H9 (cell line): Measurements from ENCODE around the gene TEX48. TPM values are rescaled to one million over a fixed set of nuclear protein-coding genes. Genes with fewer than 3 reads are reported as not detected.

Experiments
- DNase-seq: peaks from one replicate; pipeline ENCODE4 v3.0.0-alpha.2; 2017
- H2AFZ ChIP-seq: one replicate; pipeline ENCODE4 v1.6.1; 2013; ENCODE audit warnings: mild to moderate bottlenecking, low read length, control low read depth, moderate library complexity
- H2AK5ac ChIP-seq: 2 replicates; pipeline ENCODE4 v1.6.1; 2013; ENCODE audit warnings: low read length, control low read depth, mixed read lengths; ENCODE audit not compliant: insufficient read length
- H2BK120ac ChIP-seq: one replicate; pipeline ENCODE4 v1.6.1; 2013; ENCODE audit warnings: low read depth, mild to moderate bottlenecking, low read length, control low read depth, inconsistent platforms; ENCODE audit not compliant: poor library complexity, severe bottlenecking
- H2BK12ac ChIP-seq: 2 replicates; pipeline ENCODE4 v1.6.1; 2013; ENCODE audit warnings: low read length, control low read depth, mixed read lengths, low read depth; ENCODE audit not compliant: insufficient read length
- H2BK15ac ChIP-seq: 2 replicates; pipeline ENCODE4 v1.6.1; 2013; ENCODE audit warnings: low read depth, low read length, control low read depth
- H2BK20ac ChIP-seq: one replicate; pipeline ENCODE4 v1.6.1; 2013; ENCODE audit warnings: low read depth, mild to moderate bottlenecking, low read length, control low read depth, inconsistent platforms; ENCODE audit not compliant: poor library complexity, severe bottlenecking
- H2BK5ac ChIP-seq: 2 replicates; pipeline ENCODE4 v1.6.1; 2013; ENCODE audit warnings: low read length, control low read depth, mixed read lengths; ENCODE audit not compliant: insufficient read length
- H3K14ac ChIP-seq: 2 replicates; pipeline ENCODE4 v1.6.1; 2013; ENCODE audit warnings: low read length, control low read depth; ENCODE audit not compliant: insufficient read depth
- H3K18ac ChIP-seq: 2 replicates; pipeline ENCODE4 v1.6.1; 2013; ENCODE audit warnings: low read depth, mild to moderate bottlenecking, mixed read lengths, low read length, control low read depth; ENCODE audit not compliant: insufficient read length
- H3K23ac ChIP-seq: 2 replicates; pipeline ENCODE4 v1.6.1; 2013; ENCODE audit warnings: low read length, control low read depth, mixed read lengths, low read depth; ENCODE audit not compliant: insufficient read length
- H3K23me2 ChIP-seq: 2 replicates; pipeline ENCODE4 v1.6.1; 2013; ENCODE audit warnings: low read depth, mild to moderate bottlenecking, mixed read lengths, low read length, control low read depth; ENCODE audit not compliant: insufficient read length, poor library complexity, severe bottlenecking
- H3K27ac ChIP-seq: 2 replicates; pipeline ENCODE4 v1.5.1; 2013; ENCODE audit warnings: low read length, control low read depth, mixed read lengths, low read depth; ENCODE audit not compliant: insufficient read length
- H3K27me3 ChIP-seq: 2 replicates; pipeline ENCODE4 v1.6.1; 2013; ENCODE audit warnings: low read length, control low read depth, inconsistent platforms; ENCODE audit not compliant: insufficient read depth
- H3K4ac ChIP-seq: 2 replicates; pipeline ENCODE4 v1.6.1; 2013; ENCODE audit warnings: low read depth, mild to moderate bottlenecking, control low read depth, inconsistent platforms, low read length, moderate library complexity
- H3K4me1 ChIP-seq: 2 replicates; pipeline ENCODE4 v1.6.1; 2013; ENCODE audit warnings: low read length, control low read depth, inconsistent platforms; ENCODE audit not compliant: insufficient read depth
- H3K4me2 ChIP-seq: 2 replicates; pipeline ENCODE4 v1.6.1; 2013; ENCODE audit warnings: low read length, control low read depth, mixed read lengths; ENCODE audit not compliant: insufficient read length, insufficient read depth
- H3K56ac ChIP-seq: 2 replicates; pipeline ENCODE4 v1.6.1; 2013; ENCODE audit warnings: low read depth, mild to moderate bottlenecking, mixed read lengths, low read length, control low read depth; ENCODE audit not compliant: insufficient read length
- H3K79me1 ChIP-seq: 2 replicates; pipeline ENCODE4 v1.6.1; 2013; ENCODE audit warnings: low read depth, mild to moderate bottlenecking, moderate library complexity, low read length, control low read depth, inconsistent platforms; ENCODE audit not compliant: insufficient read depth, poor library complexity, severe bottlenecking
- H3K79me2 ChIP-seq: 2 replicates; pipeline ENCODE4 v1.6.1; 2013; ENCODE audit warnings: low read length, control low read depth, inconsistent platforms; ENCODE audit not compliant: insufficient read depth
- H3K9ac ChIP-seq: 2 replicates; pipeline ENCODE4 v1.6.1; 2013; ENCODE audit warnings: low read length, control low read depth, mixed read lengths; ENCODE audit not compliant: insufficient read length; ENCODE audit errors: extremely low read depth
- H3K9me3 ChIP-seq: one replicate; pipeline ENCODE4 v1.6.1; 2013; ENCODE audit warnings: low read depth, low read length, inconsistent platforms; ENCODE audit not compliant: control insufficient read depth
- H3T11ph ChIP-seq: one replicate; pipeline ENCODE4 v1.6.1; 2013; ENCODE audit warnings: mild to moderate bottlenecking, low read length, control low read depth, inconsistent platforms
- H4K20me1 ChIP-seq: one replicate; pipeline ENCODE4 v1.6.1; 2013; ENCODE audit not compliant: control insufficient read depth, insufficient read length, insufficient read depth
- H4K5ac ChIP-seq: 2 replicates; pipeline ENCODE4 v1.6.1; 2013; ENCODE audit warnings: low read depth, mild to moderate bottlenecking, mixed read lengths, low read length, control low read depth; ENCODE audit not compliant: insufficient read length
- H4K8ac ChIP-seq: replicated peaks from 2 replicates; pipeline ENCODE4 v1.6.1; 2013; ENCODE audit warnings: low read length, control low read depth, mixed read lengths, low read depth; ENCODE audit not compliant: insufficient read length
- H4K91ac ChIP-seq: 2 replicates; pipeline ENCODE4 v1.6.1; 2013; ENCODE audit warnings: low read depth, mild to moderate bottlenecking, moderate library complexity, mixed read lengths, low read length, control low read depth; ENCODE audit not compliant: insufficient read length
- H3K27ac Mint-ChIP-seq, 3 experiments: 2 replicates in 2 of 3; 3 replicates in 1 of 3; pipeline ENCODE4 v1.8.0; 2020 to 2021; ENCODE audit warnings: mixed read lengths in 3 of 3, mild to moderate bottlenecking in 1 of 3, moderate library complexity in 1 of 3
- H3K27me3 Mint-ChIP-seq: 2 replicates; pipeline ENCODE4 v1.8.0; 2021; ENCODE audit warnings: low read depth, mild to moderate bottlenecking, moderate library complexity, mixed read lengths
- H3K36me3 Mint-ChIP-seq, 3 experiments: 2 replicates in 2 of 3; 3 replicates in 1 of 3; pipeline ENCODE4 v1.8.0; 2020 to 2021; ENCODE audit warnings: low read depth in 3 of 3, mixed read lengths in 3 of 3; ENCODE audit not compliant: insufficient read depth in 1 of 3
- H3K4me1 Mint-ChIP-seq, 2 experiments: 2 replicates each; pipeline ENCODE4 v1.8.0; 2020; ENCODE audit warnings: mixed read lengths in 2 of 2
- H3K4me3 Mint-ChIP-seq, 2 experiments: 2 replicates in 1 of 2; 3 replicates in 1 of 2; pipeline ENCODE4 v1.8.0; 2020 to 2021; ENCODE audit warnings: mild to moderate bottlenecking in 2 of 2, mixed read lengths in 2 of 2, moderate library complexity in 1 of 2
- H3K9me3 Mint-ChIP-seq, 2 experiments: 2 replicates in 1 of 2; 3 replicates in 1 of 2; pipeline ENCODE4 v1.8.0; 2020; ENCODE audit warnings: mild to moderate bottlenecking in 2 of 2, mixed read lengths in 2 of 2, moderate library complexity in 1 of 2
- CTCF ChIP-seq: fragments of 200-600 bp; sonication (generic); conservative IDR thresholded peaks from 3 replicates; pipeline ENCODE4 v1.8.0; 2021; ENCODE audit warnings: antibody characterized with exemption, mild to moderate bottlenecking
- total RNA-seq: library from RNA; stranded (reverse); gene quantifications from 2 replicates; pipeline ENCODE4 v1.2.1, GENCODE V29; 2021

TEX48 gene
- total RNA-seq, 1 experiment from 2014 or later: not detected

DNA sequence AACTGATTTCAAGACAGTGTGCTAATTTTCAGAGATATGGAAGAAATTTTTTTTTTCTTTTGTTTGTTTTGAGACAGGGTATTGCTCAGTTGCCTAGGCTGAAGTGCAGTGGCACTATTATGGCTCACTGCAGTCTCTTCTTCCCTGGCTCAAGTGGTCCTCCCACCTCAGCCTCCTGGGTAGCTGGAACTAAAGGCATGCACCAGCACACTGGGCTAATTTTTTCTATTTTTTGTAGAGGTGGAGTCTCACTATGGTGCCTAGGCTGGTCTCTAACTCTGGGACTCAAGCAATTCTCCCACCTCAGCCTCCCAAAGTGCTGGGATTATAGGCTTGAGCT, 9.9 kb upstream of the TEX48 start:
- no peaks in the 10 kb centered on the region; the same call in 1 of the 2 replicates for H3K27me3 ChIP-seq
- Mint-ChIP-seq H3K9me3 (no peaks in the 10 kb centered on the region), H3K4me3 (no peak overlapping the region), H3K4me1 (peaks cover 10 to 18% of the 10 kb centered on the region in 2 experiments), H3K36me3 (no peaks in the 10 kb centered on the region), H3K27me3 (peaks cover 57% of the 10 kb centered on the region), H3K27ac (no peak overlapping the region)
- no peak overlapping the region for H2AK5ac ChIP-seq
- no peak overlapping the region for H3K56ac ChIP-seq
- H3K9ac ChIP-seq: no peak overlapping the region
- DNase-seq: no peak
- no peak overlapping the region for H2AFZ ChIP-seq
- H4K5ac ChIP-seq: no peak overlapping the region
- H3K18ac ChIP-seq: no peak overlapping the region
- H3K23me2 ChIP-seq: no peaks in the 10 kb centered on the region
- no peak overlapping the region for H3K14ac ChIP-seq
- no peaks in the 10 kb centered on the region for H3K79me2 ChIP-seq
- no peak overlapping the region for H2BK12ac ChIP-seq
- H3K4ac ChIP-seq: no peak overlapping the region
- H3K4me2 ChIP-seq: no peak overlapping the region
- no peaks in the 10 kb centered on the region for H3K9me3 ChIP-seq
- no peaks in the 10 kb centered on the region for H3K79me1 ChIP-seq
- H3K27ac ChIP-seq: no peak overlapping the region
- H3K4me1 ChIP-seq: no peaks in the 10 kb centered on the region
- H4K20me1 ChIP-seq: no peaks in the 10 kb centered on the region
- H2BK5ac ChIP-seq: no peak overlapping the region
- H3K23ac ChIP-seq: no peak overlapping the region
- no peak overlapping the region for H2BK15ac ChIP-seq
- H2BK120ac ChIP-seq: no peak overlapping the region
- H3T11ph ChIP-seq: no peak overlapping the region
- no peak overlapping the region for H4K91ac ChIP-seq
- H4K8ac ChIP-seq: no peak overlapping the region
- no peak overlapping the region for H2BK20ac ChIP-seq
- no peak for TF ChIP-seq CTCF
